ENCODE results near the gene SRSF2. TPM values are rescaled to one million over a fixed set of nuclear protein-coding genes. Genes with fewer than 3 reads are reported as not detected.
A peak's percentile ranks its signal among the peaks of the same experiment; 100 is the strongest.

Gene SRSF2
- total and polyA plus RNA-seq, 4 experiments from 2014 or later: 67.6 to 330 (median 219) TPM

DNA sequence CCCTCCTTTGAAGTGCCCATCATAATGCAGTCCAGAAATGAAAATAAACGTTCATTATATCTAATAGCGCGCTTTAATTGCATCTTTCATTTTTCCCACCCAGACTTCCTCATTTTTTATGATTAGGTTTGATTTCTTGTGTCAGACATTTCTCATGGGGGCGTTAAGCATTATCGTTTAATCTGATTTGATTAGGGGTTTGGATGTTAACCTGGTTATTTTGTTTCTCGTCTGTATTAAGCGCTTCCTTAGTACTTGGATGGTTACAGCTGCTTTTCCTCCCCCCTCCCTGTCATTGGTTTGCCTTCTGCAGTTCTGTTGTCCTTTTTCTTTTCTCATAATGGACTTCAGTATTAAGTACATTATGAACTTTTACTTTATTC is 1.3 kb upstream of the SRSF2 start:
- Mint-ChIP-seq H3K4me3 (peak overlapping the region; percentile 92 to 97 (median 96)), H3K36me3 (peaks cover 46 to 58% of the 10 kb centered on the region in 2 donors), H3K4me1 (peaks cover 29 to 54% (median 38%) of the 10 kb centered on the region in 4 donors), H3K27ac (peak overlapping the region; percentile 98 to 100 (median 99)), H3K9me3 (peaks cover 0 to 8% (median 0%) of the 10 kb centered on the region in 8 donors), H3K27me3 (no peaks in the 10 kb centered on the region)
- H3K4me1 ChIP-seq (ENCODE audit: insufficient read depth, low read length): peaks cover 45% of the 10 kb centered on the region
- no peaks in the 10 kb centered on the region for H3K9me3 ChIP-seq (ENCODE audit: control insufficient read depth in 1 of 2, low read length in 2 of 2)
- POLR2A ChIA-PET (ENCODE audit: partially characterized antibody): interaction anchor here (0.6 to 8.0 kb wide), 13 partner anchors 8 to 673 kb away, joined by 3 to 283 read pairs (median 13); partner anchors contain the start of genes JMJD6, METTL23 and MXRA7
- H3K36me3 ChIP-seq (ENCODE audit: insufficient read depth, low read length): peaks cover 27% of the 10 kb centered on the region
- CTCF ChIA-PET (ENCODE audit: partially characterized antibody): interaction anchor here (1.2 to 2.1 kb wide), 3 partner anchors 10 to 215 kb away, joined by 3 to 18 read pairs (median 3); partner anchors contain the start of gene METTL23
- peak overlapping the region; percentile 95 for H3K27ac ChIP-seq (ENCODE audit: low read depth, low read length)
- no peaks in the 10 kb centered on the region for H3K27me3 ChIP-seq (ENCODE audit: insufficient read depth, low read length)
- DNase-seq: no peak
- peak overlapping the region; percentile 76 to 93 for H3K4me3 ChIP-seq (ENCODE audit: low read length in 2 of 2)
- intact Hi-C loops (cut with micrococcal nuclease): loop anchor here (5.0 kb wide), 2 partner anchors 404 to 1219 kb away; partner anchors contain the start of genes SEC14L1 and TNRC6C

GRCh38 chr17:76737676-76738467 is 741 bp upstream of the SRSF2 start, which contains the start of gene MFSD11:
TSS of gene MFSD11 (plus strand) at chr17:76738119. CDS start at chr17:76738353, 234 bp downstream.
- CTCF ChIA-PET (ENCODE audit: partially characterized antibody): interaction anchor here (1.4 to 2.1 kb wide), 2 partner anchors 10 to 24 kb away, joined by 3 to 18 read pairs; partner anchors contain the start of gene METTL23
- H3K9me3 Mint-ChIP-seq: peaks cover 0 to 8% (median 0%) of the 10 kb centered on the region in 8 donors
- H3K9me3 ChIP-seq (ENCODE audit: control insufficient read depth in 1 of 2, low read length in 2 of 2): no peaks in the 10 kb centered on the region
- DNase-seq: peak; percentile 93 to 98 (median 95)
- H3K36me3 Mint-ChIP-seq: peaks cover 47 to 60% of the 10 kb centered on the region in 2 donors
- peaks cover 51% of the 10 kb centered on the region for H3K4me1 ChIP-seq (ENCODE audit: insufficient read depth, low read length)
- intact Hi-C loops (cut with micrococcal nuclease): loop anchor here (1.0 to 5.0 kb wide), 5 partner anchors 12 to 1219 kb away; partner anchors contain the start of genes JMJD6, METTL23, SEC14L1 and TNRC6C
- H3K27me3 Mint-ChIP-seq: no peaks in the 10 kb centered on the region
- H3K4me3 Mint-ChIP-seq: peak within 1 kb of the TSS; percentile 92 to 97 (median 96)
- H3K4me1 Mint-ChIP-seq: peaks cover 35 to 60% (median 44%) of the 10 kb centered on the region in 4 donors
- no peaks in the 10 kb centered on the region for H3K27me3 ChIP-seq (ENCODE audit: insufficient read depth, low read length)
- peak within 1 kb of the TSS; percentile 95 for H3K27ac ChIP-seq (ENCODE audit: low read depth, low read length)
- H3K36me3 ChIP-seq (ENCODE audit: insufficient read depth, low read length): peaks cover 33% of the 10 kb centered on the region
- H3K4me3 ChIP-seq (ENCODE audit: low read length in 2 of 2): peak within 1 kb of the TSS; percentile 76 to 93
- peak within 1 kb of the TSS; percentile 98 to 100 (median 99) for H3K27ac Mint-ChIP-seq
- POLR2A ChIA-PET (ENCODE audit: partially characterized antibody): interaction anchor here (0.6 to 8.0 kb wide), 23 partner anchors 9 to 1393 kb away, joined by 3 to 283 read pairs (median 6); partner anchors contain the start of genes JMJD6, METTL23, MXRA7 and ST6GALNAC2

- peaks cover 64% of the 10 kb centered on the region for H3K4me1 ChIP-seq (ENCODE audit: insufficient read depth, low read length)
- H3K9me3 ChIP-seq (ENCODE audit: control insufficient read depth in 1 of 2, low read length in 2 of 2): no peaks in the 10 kb centered on the region
- H3K27ac ChIP-seq (ENCODE audit: low read depth, low read length): peak overlapping the region; percentile 95
- peak; percentile 61 to 72 (median 68) for DNase-seq
- peaks cover 42 to 63% of the 10 kb centered on the region in 2 donors for H3K36me3 Mint-ChIP-seq
- H3K4me3 ChIP-seq (ENCODE audit: low read length in 2 of 2): peak overlapping the region; percentile 74 to 93
- H3K4me1 Mint-ChIP-seq: peaks cover 42 to 71% (median 53%) of the 10 kb centered on the region in 4 donors
- peak overlapping the region; percentile 98 to 100 (median 99) for H3K27ac Mint-ChIP-seq
- H3K27me3 ChIP-seq (ENCODE audit: insufficient read depth, low read length): no peaks in the 10 kb centered on the region
- H3K27me3 Mint-ChIP-seq: no peaks in the 10 kb centered on the region
- peaks cover 44% of the 10 kb centered on the region for H3K36me3 ChIP-seq (ENCODE audit: insufficient read depth, low read length)
- intact Hi-C loops (cut with micrococcal nuclease): loop anchor here (1.0 to 5.0 kb wide), 5 partner anchors 10 to 1221 kb away; partner anchors contain the start of genes JMJD6, METTL23, SEC14L1 and TNRC6C
- H3K4me3 Mint-ChIP-seq: peak overlapping the region; percentile 92 to 98 (median 96)
- ChIA-PET POLR2A (ENCODE audit: partially characterized antibody) (interaction anchor here (0.6 to 8.0 kb wide), 26 partner anchors 11 to 1394 kb away, joined by 3 to 283 read pairs (median 4); partner anchors contain the start of genes JMJD6, METTL23, MXRA7 and SEC14L1), CTCF (ENCODE audit: partially characterized antibody) (interaction anchor here (1.1 to 1.2 kb wide), 2 partner anchors 8 to 9 kb away, joined by 3 to 9 read pairs; partner anchors contain the start of genes JMJD6 and METTL23)
- H3K9me3 Mint-ChIP-seq: peaks cover 0 to 8% (median 0%) of the 10 kb centered on the region in 8 donors
Measured at GRCh38 chr17:76736349-76737081, 616 bp downstream of the SRSF2 start.

GRCh38 chr17:76735586-76736348 is 1.4 kb downstream of the SRSF2 start:
- Mint-ChIP-seq H3K27ac (peak overlapping the region; percentile 87 to 99 (median 97)), H3K4me1 (peaks cover 42 to 75% (median 55%) of the 10 kb centered on the region in 4 donors), H3K36me3 (peaks cover 38 to 67% of the 10 kb centered on the region in 2 donors), H3K9me3 (peaks cover 0 to 8% (median 0%) of the 10 kb centered on the region in 8 donors), H3K4me3 (peak overlapping the region; percentile 92 to 98 (median 96)), H3K27me3 (no peaks in the 10 kb centered on the region)
- intact Hi-C loops (cut with micrococcal nuclease): loop anchor here (5.0 kb wide), 2 partner anchors 407 to 1222 kb away; partner anchors contain the start of genes SEC14L1 and TNRC6C
- DNase-seq: no peak
- no peaks in the 10 kb centered on the region for H3K27me3 ChIP-seq (ENCODE audit: insufficient read depth, low read length)
- peaks cover 70% of the 10 kb centered on the region for H3K4me1 ChIP-seq (ENCODE audit: insufficient read depth, low read length)
- ChIA-PET POLR2A (ENCODE audit: partially characterized antibody) (interaction anchor here (0.6 to 8.0 kb wide), 23 partner anchors 10 to 1394 kb away, joined by 3 to 283 read pairs (median 6); partner anchors contain the start of genes JMJD6, METTL23, MXRA7 and SEC14L1), CTCF (ENCODE audit: partially characterized antibody) (interaction anchor here (0.6 to 1.2 kb wide), 2 partner anchors 9 to 75 kb away, joined by 3 read pairs; partner anchors contain the start of genes JMJD6 and METTL23)
- peak overlapping the region; percentile 74 to 93 for H3K4me3 ChIP-seq (ENCODE audit: low read length in 2 of 2)
- H3K9me3 ChIP-seq (ENCODE audit: control insufficient read depth in 1 of 2, low read length in 2 of 2): no peaks in the 10 kb centered on the region
- peaks cover 50% of the 10 kb centered on the region for H3K36me3 ChIP-seq (ENCODE audit: insufficient read depth, low read length)
- H3K27ac ChIP-seq (ENCODE audit: low read depth, low read length): peak overlapping the region; percentile 95

DNA sequence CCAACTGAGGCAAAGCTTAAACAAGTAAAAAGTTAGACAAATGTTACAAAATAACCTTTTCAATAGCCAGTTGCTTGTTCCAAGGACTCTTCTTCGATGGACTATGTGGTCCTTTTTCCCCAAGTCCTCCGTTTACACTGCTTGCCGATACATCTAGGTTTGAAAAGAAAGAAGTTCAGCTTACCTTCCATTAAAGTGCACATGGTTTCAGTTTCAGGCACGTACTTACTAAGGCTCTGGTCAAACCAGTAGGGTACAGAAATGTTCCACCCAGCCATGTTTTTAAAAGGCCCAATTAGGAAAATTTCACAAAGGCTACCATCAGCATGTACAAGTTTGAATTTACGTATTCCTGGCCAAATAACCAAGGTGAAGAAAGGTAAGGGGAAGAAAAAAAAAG is 2.1 kb downstream of the SRSF2 start:
- Mint-ChIP-seq H3K27me3 (no peaks in the 10 kb centered on the region), H3K4me3 (peak overlapping the region; percentile 92 to 98 (median 96)), H3K9me3 (peaks cover 0 to 8% (median 0%) of the 10 kb centered on the region in 8 donors), H3K36me3 (peaks cover 37 to 72% of the 10 kb centered on the region in 2 donors), H3K4me1 (peaks cover 42 to 69% (median 55%) of the 10 kb centered on the region in 4 donors), H3K27ac (peak overlapping the region; percentile 87 to 99 (median 97))
- Histone ChIP-seq H3K4me3 (ENCODE audit: low read length in 2 of 2) (peak overlapping the region; percentile 74 to 93), H3K36me3 (ENCODE audit: insufficient read depth, low read length) (peaks cover 50% of the 10 kb centered on the region), H3K4me1 (ENCODE audit: insufficient read depth, low read length) (peaks cover 70% of the 10 kb centered on the region), H3K9me3 (ENCODE audit: control insufficient read depth in 1 of 2, low read length in 2 of 2) (no peaks in the 10 kb centered on the region), H3K27me3 (ENCODE audit: insufficient read depth, low read length) (no peaks in the 10 kb centered on the region), H3K27ac (ENCODE audit: low read depth, low read length) (peak overlapping the region; percentile 95)
- DNase-seq: peak in 1 of 5 donors; percentile 29
- CTCF ChIA-PET (ENCODE audit: partially characterized antibody): interaction anchor here (0.6 to 1.4 kb wide), 3 partner anchors 9 to 105 kb away, joined by 3 read pairs; partner anchors contain the start of genes JMJD6 and METTL23
- POLR2A ChIA-PET (ENCODE audit: partially characterized antibody): interaction anchor here (0.6 to 8.0 kb wide), 15 partner anchors 10 to 1395 kb away, joined by 3 to 283 read pairs (median 5); partner anchors contain the start of genes JMJD6, METTL23, SEC14L1 and UBE2O
- intact Hi-C loops (cut with micrococcal nuclease): loop anchor here (5.0 kb wide), 2 partner anchors 407 to 1222 kb away; partner anchors contain the start of genes SEC14L1 and TNRC6C
